Calu3 (cell line): Measurements from ENCODE around the gene DIS3L2. TPM values are rescaled to one million over a fixed set of nuclear protein-coding genes. Genes with fewer than 3 reads are reported as not detected.
A peak's percentile ranks its signal among the peaks of the same experiment; 100 is the strongest.

Experiments used
- BruUV-seq: library from RNA; stranded (reverse); fragments of 400-500 nt; replicated peaks from 2 replicates; lab custom pipeline; 2021; lab: Mats Ljungman, UMichigan
- CTCF ChIA-PET: fragments of 300-600 bp; sonication (Branson Sonifier 250); formaldehyde crosslinking; loops from one replicate; lab custom pipeline; 2022; ENCODE audit warnings: antibody characterized with exemption; lab: Charles Lee
- DNase-seq: peaks from one replicate; pipeline ENCODE4 v3.0.0; 2022
- H3K27ac Mint-ChIP-seq: one replicate; pipeline ENCODE4 v1.8.0; 2022; ENCODE audit warnings: mixed read lengths; ENCODE audit not compliant: unreplicated experiment
- H3K27me3 Mint-ChIP-seq: one replicate; pipeline ENCODE4 v1.8.0; 2022; ENCODE audit warnings: mixed read lengths; ENCODE audit not compliant: unreplicated experiment
- H3K36me3 Mint-ChIP-seq: one replicate; pipeline ENCODE4 v1.8.0; 2022; ENCODE audit warnings: mild to moderate bottlenecking, moderate library complexity, mixed read lengths; ENCODE audit not compliant: insufficient read depth, unreplicated experiment
- H3K4me1 Mint-ChIP-seq: one replicate; pipeline ENCODE4 v1.8.0; 2022; ENCODE audit warnings: mild to moderate bottlenecking, low read depth, mixed read lengths; ENCODE audit not compliant: unreplicated experiment
- H3K4me3 Mint-ChIP-seq: one replicate; pipeline ENCODE4 v1.8.0; 2022; ENCODE audit warnings: mild to moderate bottlenecking, low read depth, moderate library complexity, mixed read lengths; ENCODE audit not compliant: unreplicated experiment
- H3K9me3 Mint-ChIP-seq: one replicate; pipeline ENCODE4 v1.8.0; 2022; ENCODE audit warnings: low read depth, mixed read lengths; ENCODE audit not compliant: unreplicated experiment
- CTCF ChIP-seq: fragments of 200-600 bp; IDR thresholded peaks from one replicate; pipeline ENCODE4 v1.8.0; 2022; ENCODE audit warnings: antibody characterized with exemption; ENCODE audit not compliant: unreplicated experiment
- intact Hi-C: fragments of 100-400 bp; cut with micrococcal nuclease; formaldehyde crosslinking; loops from one replicate; pipeline ENCODE4 v1.10.0; 2022; ENCODE audit not compliant: unreplicated experiment
- total RNA-seq: library from RNA; stranded (reverse); gene quantifications from 2 replicates; pipeline ENCODE4 v1.2.3, GENCODE V29; 2022

Gene DIS3L2
- total RNA-seq, 1 experiment from 2014 or later = 46.0 TPM

- H3K9me3 Mint-ChIP-seq = no peaks in the 10 kb centered on the region
- no TSS peak for BruUV-seq
- no peak overlapping the region for H3K4me3 Mint-ChIP-seq
- peaks cover 18% of the 10 kb centered on the region for H3K27me3 Mint-ChIP-seq
- CTCF ChIA-PET = no interaction called here
- intact Hi-C loops = no loop called here
- DNase-seq = no peak
- H3K4me1 Mint-ChIP-seq = no peaks in the 10 kb centered on the region
- no peak overlapping the region for H3K27ac Mint-ChIP-seq
- H3K36me3 Mint-ChIP-seq = no peaks in the 10 kb centered on the region
- TF ChIP-seq CTCF = no peak
These were observed 10.0 kb upstream of the DIS3L2 start for GRCh38 chr2:231951452-231952035.

- Mint-ChIP-seq H3K4me3 (no peak overlapping the region), H3K9me3 (peaks cover 2% of the 10 kb centered on the region), H3K27ac (no peak overlapping the region), H3K4me1 (peaks cover 5% of the 10 kb centered on the region), H3K27me3 (no peaks in the 10 kb centered on the region), H3K36me3 (peaks cover 4% of the 10 kb centered on the region)
- intact Hi-C loops = no loop called here
- no TSS peak for BruUV-seq
- no peak for TF ChIP-seq CTCF
- DNase-seq = no peak
- CTCF ChIA-PET = no interaction called here
These were observed 5.6 kb upstream of the DIS3L2 start for GRCh38 chr2:231955758-231956472.

- no TSS peak for BruUV-seq
- no peaks in the 10 kb centered on the region for H3K27me3 Mint-ChIP-seq
- H3K27ac Mint-ChIP-seq = no peak overlapping the region
- no peak for DNase-seq
- CTCF ChIA-PET = no interaction called here
- H3K4me1 Mint-ChIP-seq = peaks cover 16% of the 10 kb centered on the region
- no peak for TF ChIP-seq CTCF
- intact Hi-C loops = no loop called here
- H3K4me3 Mint-ChIP-seq = no peak overlapping the region
- H3K36me3 Mint-ChIP-seq = peaks cover 26% of the 10 kb centered on the region
- peaks cover 3% of the 10 kb centered on the region for H3K9me3 Mint-ChIP-seq
These were observed 3.4 kb upstream of the DIS3L2 start for GRCh38 chr2:231957913-231958763.

DNA sequence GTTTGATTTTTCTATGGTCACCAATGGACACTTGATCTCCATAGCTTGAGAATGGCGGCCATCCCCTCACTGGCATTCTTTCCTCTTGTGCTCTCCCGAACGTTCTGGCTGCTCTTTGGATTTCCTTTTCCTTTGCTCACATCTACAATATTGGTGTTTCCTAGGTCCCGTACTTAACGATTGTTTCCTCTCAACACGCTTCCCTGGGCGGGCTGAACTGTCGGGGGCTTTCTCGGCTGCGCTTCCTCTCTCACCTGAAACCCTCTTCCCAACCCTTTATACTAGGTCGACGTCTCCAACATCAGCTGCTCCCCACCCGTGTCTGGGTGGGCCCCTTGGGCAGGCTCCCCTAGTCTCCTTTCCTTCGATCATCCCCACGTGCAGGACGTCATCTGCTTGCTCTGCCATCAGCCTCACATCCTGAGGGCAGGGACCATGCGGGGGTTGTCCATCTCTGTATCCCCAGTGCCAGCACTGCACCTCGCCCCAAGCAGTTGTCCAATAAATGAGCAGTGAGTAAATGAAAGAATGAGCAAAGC is 634 bp upstream of the DIS3L2 start:
- TF ChIP-seq CTCF = no peak
- BruUV-seq = TSS peak; percentile 96
- Mint-ChIP-seq H3K27me3 (no peaks in the 10 kb centered on the region), H3K4me3 (peak overlapping the region; percentile 99), H3K27ac (peak overlapping the region; percentile 55), H3K36me3 (peaks cover 28% of the 10 kb centered on the region), H3K9me3 (peaks cover 3% of the 10 kb centered on the region), H3K4me1 (peaks cover 18% of the 10 kb centered on the region)
- CTCF ChIA-PET = no interaction called here
- intact Hi-C loops = no loop called here
- DNase-seq = no peak
